HG02588 (cell line): ENCODE measurements around the gene DSCAML1.

Source experiments
- ATAC-seq: cut with Tn5 transposase; IDR thresholded peaks from one replicate; pipeline ENCODE4 v1.9.1; 2021; ENCODE audit warnings: mild to moderate bottlenecking, moderate library complexity; ENCODE audit not compliant: unreplicated experiment

The DSCAML1 gene

DNA sequence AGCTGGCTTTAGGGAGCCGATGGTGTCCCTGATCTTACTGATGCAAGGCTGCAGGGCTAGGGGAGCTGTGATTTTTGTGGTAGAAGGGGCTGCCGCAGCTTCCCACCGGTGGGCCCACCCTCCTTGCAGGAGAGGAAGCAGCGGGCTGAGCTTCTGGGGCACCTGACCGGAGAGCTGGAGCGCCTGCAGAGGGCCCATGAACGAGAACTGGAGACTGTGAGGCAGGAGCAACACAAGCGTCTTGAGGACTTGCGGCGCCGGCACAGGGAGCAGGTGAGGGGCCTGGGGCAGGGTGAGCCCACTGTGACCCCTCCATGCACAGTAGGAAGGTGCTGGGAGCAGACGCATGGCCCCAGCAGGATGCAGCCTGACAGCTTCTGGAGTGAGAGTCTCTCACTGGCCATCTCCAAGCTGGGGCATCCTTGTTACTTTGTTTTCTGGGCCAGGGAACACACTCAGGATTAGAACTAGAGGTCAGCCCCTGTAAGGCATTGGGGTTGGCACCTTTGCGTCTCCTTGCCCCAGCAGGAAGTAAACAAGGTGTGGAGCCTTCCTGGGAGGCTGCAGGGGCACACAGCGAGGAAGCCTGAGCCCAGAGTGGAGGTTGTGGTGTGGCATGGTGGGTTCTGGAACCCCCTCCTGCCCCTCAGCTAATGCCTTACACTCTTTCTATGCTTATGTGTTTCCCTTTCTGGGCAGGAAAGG, 402.6 kb downstream of the DSCAML1 start:
- ATAC-seq, result no peak

- ATAC-seq, result no peak
Observed at GRCh38 chr11:117392979-117393378, 404.0 kb downstream of the DSCAML1 start.

DNA sequence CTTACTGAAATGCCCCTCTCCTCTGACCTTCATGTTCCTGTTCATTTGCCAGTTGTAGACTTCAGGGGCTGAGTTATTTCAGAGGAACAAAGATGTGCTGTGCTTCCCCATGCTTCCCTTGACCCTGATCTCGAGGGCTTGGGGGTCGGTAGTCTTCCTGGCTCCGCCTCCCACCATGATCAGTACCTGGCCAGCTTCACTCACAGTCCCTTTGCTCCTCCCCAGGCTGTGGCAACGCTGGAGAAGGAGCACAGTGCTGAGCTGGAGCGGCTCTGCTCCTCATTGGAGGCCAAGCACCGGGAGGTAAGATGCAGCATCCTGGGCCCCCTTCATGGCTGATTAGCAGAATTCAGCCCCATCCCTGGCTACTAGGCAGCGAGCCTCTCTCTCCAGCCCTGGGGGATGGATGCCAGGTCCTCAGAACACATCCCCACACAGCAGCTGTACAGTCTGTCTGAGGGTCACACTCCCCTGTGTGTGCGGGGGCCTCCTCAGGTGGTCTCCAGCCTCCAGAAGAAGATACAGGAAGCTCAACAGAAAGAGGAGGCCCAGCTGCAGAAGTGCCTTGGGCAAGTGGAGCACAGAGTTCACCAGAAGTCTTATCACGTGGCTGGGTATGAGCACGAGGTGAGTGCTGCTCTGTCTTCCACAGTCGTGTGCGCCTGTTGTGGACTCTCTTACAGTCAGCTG, 404.9 kb downstream of the DSCAML1 start:
- ATAC-seq, result no peak

DNA sequence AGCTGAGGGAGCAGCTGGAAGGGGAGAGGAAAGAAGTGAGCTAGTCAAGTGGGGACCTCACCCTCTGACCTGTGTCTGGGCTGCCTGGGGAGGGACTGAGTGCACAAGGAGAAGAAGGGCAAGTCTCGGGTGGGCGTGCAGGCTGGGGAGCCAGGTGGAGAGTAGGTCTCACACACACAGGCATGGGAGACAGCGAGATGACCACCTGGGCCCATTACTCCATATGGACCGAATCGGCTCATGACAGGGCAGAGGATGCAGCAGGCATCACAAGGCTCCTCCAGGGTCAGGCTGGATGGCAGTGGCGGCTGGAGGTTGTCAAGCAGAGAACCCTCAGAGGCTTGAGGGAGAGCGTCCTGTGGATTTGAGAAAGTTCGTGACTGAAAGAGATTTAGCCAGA, 405.8 kb downstream of the DSCAML1 start:
- no peak for ATAC-seq

DNA sequence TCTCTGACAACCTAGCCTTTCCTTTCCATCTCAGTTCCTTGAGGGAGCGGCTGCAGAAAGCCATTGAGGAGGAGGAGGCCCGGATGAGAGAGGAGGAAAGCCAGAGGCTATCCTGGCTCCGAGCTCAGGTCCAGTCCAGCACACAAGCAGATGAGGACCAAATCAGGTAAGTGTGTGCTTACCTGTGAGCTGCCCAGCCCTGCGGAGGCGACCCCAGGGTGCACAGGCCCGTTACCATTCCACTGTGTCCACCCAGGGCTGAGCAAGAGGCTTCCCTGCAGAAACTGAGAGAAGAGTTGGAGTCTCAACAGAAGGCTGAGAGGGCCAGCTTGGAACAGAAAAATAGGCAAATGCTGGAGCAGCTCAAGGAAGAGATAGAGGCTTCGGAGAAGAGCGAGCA, 406.3 kb downstream of the DSCAML1 start:
- ATAC-seq, result no peak

DNA sequence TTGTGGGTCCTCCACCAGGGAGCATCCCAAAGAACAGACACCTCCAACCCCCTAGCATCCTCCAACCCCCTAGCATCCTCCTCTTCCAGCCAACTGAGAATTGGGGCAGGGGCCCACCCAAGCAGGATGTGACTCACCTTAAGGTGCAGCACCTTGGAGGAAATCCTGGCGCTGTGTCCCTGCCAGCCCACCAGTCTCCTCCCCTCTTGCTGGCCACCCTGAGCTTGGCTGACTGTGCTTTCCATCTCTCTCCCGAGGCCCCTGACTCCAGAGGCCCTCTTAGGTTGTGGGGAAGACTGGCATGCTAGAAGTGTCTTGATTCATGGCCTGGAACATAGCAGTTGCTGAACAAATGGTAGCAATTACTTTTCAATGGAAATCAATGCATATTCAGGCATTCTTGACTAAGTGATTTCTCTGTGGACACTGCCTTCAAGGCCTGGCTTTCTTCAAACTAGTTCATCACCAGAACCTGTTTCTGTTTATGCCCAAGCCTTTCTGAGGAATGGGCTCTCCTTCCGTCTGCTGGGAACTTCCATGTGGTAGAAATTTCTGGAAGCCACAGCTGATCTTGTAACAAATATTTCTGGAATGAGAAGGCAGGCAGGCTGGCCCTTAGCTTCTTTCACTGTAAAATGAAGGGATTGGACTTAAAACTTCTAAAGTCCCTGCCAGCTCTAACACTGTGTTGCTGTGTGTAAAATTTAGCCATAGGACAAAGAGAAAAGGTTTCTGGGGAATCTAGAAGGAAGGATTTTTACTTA, 408.8 kb downstream of the DSCAML1 start:
- no peak for ATAC-seq

DNA sequence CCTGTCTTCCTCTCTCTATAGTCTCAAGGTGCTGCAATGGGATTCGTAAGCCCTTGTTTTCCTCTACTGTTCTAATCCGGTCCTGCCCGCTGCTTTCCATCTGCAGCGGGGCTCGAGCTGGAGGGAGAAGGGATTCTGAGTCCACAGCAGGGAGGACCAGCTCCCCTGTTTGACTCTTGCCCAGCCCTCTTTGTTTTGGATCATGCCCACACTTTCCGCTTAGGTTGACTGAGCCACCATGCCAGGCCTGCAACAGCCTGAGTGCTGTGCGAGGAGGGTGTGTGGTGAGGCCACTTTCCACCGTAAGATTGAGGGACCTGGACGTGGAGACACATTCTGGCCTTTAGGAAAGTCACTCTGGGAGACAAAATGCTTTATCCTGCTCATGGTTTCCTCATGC, 411.1 kb downstream of the DSCAML1 start:
- ATAC-seq, result no peak

DNA sequence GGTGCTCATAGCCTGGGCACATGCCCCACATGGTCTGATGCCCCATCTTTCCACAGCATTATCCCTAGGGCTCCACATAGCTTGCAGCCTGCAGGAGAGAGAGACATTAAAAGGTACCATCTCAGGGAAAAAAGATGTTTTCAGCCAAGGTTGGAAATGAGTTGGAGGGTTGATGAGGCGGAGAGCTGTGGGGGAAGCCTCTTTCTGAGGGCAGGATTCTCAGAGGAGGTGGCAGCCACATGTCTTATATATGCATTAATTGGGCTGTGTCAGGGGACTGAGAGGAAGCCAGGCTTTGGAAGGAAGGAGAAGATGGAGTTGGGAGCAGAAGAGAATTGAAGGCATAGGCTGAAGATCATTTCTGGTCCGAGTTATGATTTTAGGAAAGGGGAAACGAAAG, 411.5 kb downstream of the DSCAML1 start:
- no peak for ATAC-seq

GRCh38 chr11:117384045-117384444, 413.0 kb downstream of the DSCAML1 start:
- ATAC-seq, result no peak

- no peak for ATAC-seq
Observed at GRCh38 chr11:117382746-117383145, 414.3 kb downstream of the DSCAML1 start.

DNA sequence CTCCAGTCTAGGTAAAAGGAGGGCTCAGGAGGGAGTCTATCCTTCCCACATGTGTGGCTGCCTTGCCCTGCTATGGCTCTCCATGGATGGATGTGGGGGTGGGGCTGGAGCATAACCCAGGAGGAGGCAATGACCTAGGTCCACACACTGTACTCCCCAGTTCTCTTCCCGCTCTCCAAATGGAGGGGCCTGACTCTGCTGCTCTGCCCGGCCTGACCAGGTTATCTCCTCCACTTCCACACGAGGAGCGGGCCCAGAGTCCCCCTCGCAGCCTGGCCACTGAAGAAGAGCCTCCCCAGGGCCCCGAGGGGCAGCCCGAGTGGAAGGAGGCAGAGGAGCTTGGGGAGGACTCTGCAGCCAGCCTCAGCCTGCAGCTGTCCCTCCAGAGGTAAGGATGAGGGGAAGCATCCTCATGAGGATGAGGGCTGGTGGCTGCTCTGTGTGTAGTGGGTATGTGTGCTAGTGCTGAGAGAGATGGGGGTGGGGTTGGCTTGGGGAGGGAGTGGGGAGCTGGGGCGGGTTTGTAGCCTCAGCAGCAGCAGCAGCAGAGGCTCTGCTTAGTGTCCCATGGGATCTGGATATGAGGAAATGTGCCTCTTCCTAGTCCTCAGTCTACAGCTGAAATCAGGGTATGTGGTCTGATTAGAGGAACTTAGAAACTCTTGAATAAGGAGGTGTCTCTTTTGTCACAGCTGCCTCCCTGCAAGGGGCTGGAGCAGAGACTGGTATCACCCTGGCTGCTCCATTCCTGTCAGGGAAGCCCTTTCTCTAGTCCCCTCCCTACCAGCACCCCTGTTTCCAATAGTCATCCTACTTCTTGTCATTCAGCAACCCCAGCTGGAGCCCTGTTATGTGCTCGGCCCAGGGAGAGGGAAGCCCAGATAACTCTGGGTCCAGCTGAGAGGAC, 415.3 kb downstream of the DSCAML1 start:
- ATAC-seq, result no peak

- ATAC-seq, result no peak
Observed at GRCh38 chr11:117380676-117381075, 416.3 kb downstream of the DSCAML1 start.

- no peak for ATAC-seq
Observed at GRCh38 chr11:117378976-117379865, 417.8 kb downstream of the DSCAML1 start.
